Activated CD8-positive, alpha-beta T cell treated with anti-CD3 and anti-CD28 coated beads, Interleukin-2, amount 10 ng/mL, durations not matched to agents 7 days and 5 days (primary cell): Measurements from ENCODE around the gene TK1. TPM values are rescaled to one million over a fixed set of nuclear protein-coding genes. Genes with fewer than 3 reads are reported as not detected.
"Not testable (repeated sequence)": the region's sequence is repeated elsewhere in the genome, so short reads cannot be mapped to it uniquely, and the experiment has no call there.

Source experiments
- ATAC-seq: fragments of 150-1000 bp; cut with Tn5 transposase; one replicate; pipeline ENCODE4 v1.10.0; 2021; ENCODE audit warnings: moderate library complexity
- CTCF ChIA-PET: fragments of 350-600 bp; sonication (Branson Sonifier 250); formaldehyde crosslinking; loops from one replicate; lab custom pipeline; 2021; ENCODE audit warnings: antibody characterized with exemption; lab: Charles Lee
- POLR2A ChIA-PET: fragments of 350-600 bp; sonication (Branson Sonifier 250); formaldehyde crosslinking; loops from one replicate; lab custom pipeline; 2021; ENCODE audit warnings: antibody characterized with exemption; lab: Charles Lee
- DNase-seq: peaks from one replicate; pipeline ENCODE4 v3.0.0-alpha.2; 2020
- H3K27ac Mint-ChIP-seq: one replicate; pipeline ENCODE4 v1.8.0; 2021; ENCODE audit warnings: mild to moderate bottlenecking, mixed read lengths
- H3K27me3 Mint-ChIP-seq: one replicate; pipeline ENCODE4 v1.8.0; 2021; ENCODE audit warnings: low read depth, mixed read lengths
- H3K36me3 Mint-ChIP-seq: one replicate; pipeline ENCODE4 v1.8.0; 2021; ENCODE audit warnings: low read depth, mixed read lengths
- H3K4me1 Mint-ChIP-seq: one replicate; pipeline ENCODE4 v1.8.0; 2021; ENCODE audit warnings: low read depth, mixed read lengths
- H3K4me3 Mint-ChIP-seq: one replicate; pipeline ENCODE4 v1.8.0; 2021; ENCODE audit warnings: mild to moderate bottlenecking, mixed read lengths
- H3K9me3 Mint-ChIP-seq: one replicate; pipeline ENCODE4 v1.8.0; 2022; ENCODE audit warnings: mixed read lengths; ENCODE audit not compliant: insufficient read depth
- total RNA-seq, 2 experiments: library from RNA; stranded (reverse); gene quantifications; one replicate each; pipeline ENCODE4 v1.2.3, GENCODE V29; 2021

The TK1 gene
- total RNA-seq, 2 experiments from 2014 or later: 139 to 142 TPM

DNA sequence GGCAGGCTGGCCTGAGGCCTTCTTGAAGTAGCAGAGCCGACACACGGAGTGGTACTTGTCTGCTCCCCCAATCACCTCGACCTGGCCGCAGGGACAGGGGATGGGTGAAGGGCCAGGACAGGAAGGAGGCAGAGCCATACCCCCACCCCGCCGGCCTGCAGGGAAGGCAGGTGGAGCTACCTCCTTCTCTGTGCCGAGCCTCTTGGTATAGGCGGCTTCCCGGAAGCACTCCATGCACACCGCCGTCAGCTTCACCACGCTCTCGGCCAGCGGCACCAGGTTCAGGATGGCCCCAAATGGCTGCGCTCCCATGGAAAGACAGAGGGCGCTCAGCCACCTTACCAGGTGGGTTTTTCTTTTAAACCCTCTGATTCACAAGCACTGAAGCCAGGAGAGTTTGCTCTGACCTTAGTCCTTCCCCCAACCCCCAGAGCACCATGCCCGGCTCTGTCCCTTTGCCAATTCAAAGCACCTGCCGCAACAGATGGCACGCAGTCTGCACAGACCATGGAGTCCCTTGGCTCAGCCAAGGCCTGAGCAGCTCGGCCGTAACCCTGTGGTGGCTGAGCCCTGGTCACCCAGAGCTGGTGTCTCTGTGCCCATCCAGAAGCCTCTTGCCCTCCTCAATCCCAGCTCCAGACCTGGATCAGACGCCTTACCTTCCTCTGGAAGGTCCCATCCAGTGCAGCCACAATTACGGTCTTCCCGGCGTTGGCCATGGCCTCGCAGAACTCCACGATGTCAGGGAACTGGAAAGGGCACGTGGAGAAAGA is 11.8 kb downstream of the TK1 start:
- ChIA-PET POLR2A (interaction anchor here (1.2 to 2.3 kb wide), 2 partner anchors 12 to 33 kb away, joined by 5 to 6 read pairs; partner anchors contain the start of genes AFMID and TK1), CTCF (interaction anchor here (0.7 to 4.6 kb wide), 11 partner anchors 8 to 156 kb away, joined by 3 to 31 read pairs (median 4); partner anchors contain the start of genes AFMID, TK1, TMC6 and TMC8)
- Mint-ChIP-seq H3K27ac (no peak overlapping the region), H3K4me1 (peaks cover 69% of the 10 kb centered on the region), H3K4me3 (no peak overlapping the region), H3K9me3 (no peaks in the 10 kb centered on the region), H3K36me3 (peaks cover 48% of the 10 kb centered on the region), H3K27me3 (no peaks in the 10 kb centered on the region)
- DNase-seq: no peak
- no peak for ATAC-seq

DNA sequence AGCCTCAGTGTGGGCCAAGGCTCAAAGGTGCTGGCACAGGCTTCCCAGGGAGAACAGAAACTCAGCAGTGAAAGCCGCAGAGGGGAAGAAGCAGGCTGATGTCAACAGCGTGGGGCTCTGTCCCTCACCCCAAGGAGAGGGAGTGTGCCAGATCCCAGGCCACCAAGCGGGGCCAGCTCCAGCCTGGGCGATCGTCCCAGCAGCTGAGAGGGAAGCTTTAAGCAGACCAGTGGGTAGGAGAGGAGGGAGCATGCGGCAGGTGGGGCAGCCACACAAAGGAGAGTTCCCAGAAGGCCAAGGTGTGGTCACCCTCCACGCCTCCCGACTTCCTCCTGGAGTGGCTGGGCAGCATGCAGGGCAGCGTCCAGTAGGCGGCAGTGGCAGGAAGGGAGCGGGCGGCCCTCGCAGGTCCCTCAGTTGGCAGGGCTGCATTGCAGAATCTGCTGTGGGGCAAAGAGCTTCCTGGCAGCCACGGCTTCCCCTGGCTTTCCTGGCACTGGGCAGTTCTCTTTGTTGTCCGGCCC is 12.4 kb downstream of the TK1 start:
- Mint-ChIP-seq H3K36me3 (peaks cover 45% of the 10 kb centered on the region), H3K4me3 (no peak overlapping the region), H3K27ac (peak overlapping the region; percentile 82), H3K27me3 (no peaks in the 10 kb centered on the region), H3K4me1 (peaks cover 73% of the 10 kb centered on the region), H3K9me3 (no peaks in the 10 kb centered on the region)
- POLR2A ChIA-PET: interaction anchor here (2.3 kb wide), 1 partner anchor 33 kb away, joined by 6 read pairs; no protein-coding TSS in a partner anchor
- CTCF ChIA-PET: interaction anchor here (0.7 to 4.6 kb wide), 7 partner anchors 9 to 154 kb away, joined by 3 to 31 read pairs (median 7); partner anchors contain the start of genes AFMID, TK1, TMC6 and TMC8
- ATAC-seq (no peak), DNase-seq (no peak)

GRCh38 chr17:78173097-78173715 is 13.6 kb downstream of the TK1 start:
- Mint-ChIP-seq H3K4me1 (peaks cover 71% of the 10 kb centered on the region), H3K27me3 (no peaks in the 10 kb centered on the region), H3K36me3 (peaks cover 35% of the 10 kb centered on the region), H3K4me3 (no peak overlapping the region), H3K9me3 (no peaks in the 10 kb centered on the region), H3K27ac (peak overlapping the region; percentile 82)
- DNase-seq (peak; percentile 48), ATAC-seq (peak; percentile 21)
- POLR2A ChIA-PET: interaction anchor here (0.6 to 2.3 kb wide), 2 partner anchors 31 to 1420 kb away, joined by 3 to 6 read pairs; no protein-coding TSS in a partner anchor
- CTCF ChIA-PET: interaction anchor here (0.9 to 4.6 kb wide), 3 partner anchors 33 to 45 kb away, joined by 3 to 31 read pairs (median 3); partner anchors contain the start of genes TMC6 and TMC8

GRCh38 chr17:78172249-78173051 is 14.4 kb downstream of the TK1 start:
- H3K27ac Mint-ChIP-seq: peak overlapping the region; percentile 82

GRCh38 chr17:78171591-78172248 is 15.1 kb downstream of the TK1 start:
- DNase-seq, ATAC-seq, H3K9me3 Mint-ChIP-seq, H3K27me3 Mint-ChIP-seq, H3K4me3 Mint-ChIP-seq: not testable (repeated sequence)
- ChIA-PET CTCF (interaction anchor here (1.2 to 1.3 kb wide), 2 partner anchors 32 to 34 kb away, joined by 3 to 4 read pairs; no protein-coding TSS in a partner anchor), POLR2A (interaction anchor here (1.2 kb wide), 1 partner anchor 15 kb away, joined by 3 read pairs; the partner anchor contains the start of gene TK1)
- Mint-ChIP-seq H3K36me3 (peaks cover 29% of the 10 kb centered on the region), H3K4me1 (peaks cover 68% of the 10 kb centered on the region), H3K27ac (peak overlapping the region; percentile 82)

More at GRCh38 chr17:78172249-78173051, 14.4 kb downstream of the TK1 start:
- DNase-seq: no peak
- CTCF ChIA-PET: interaction anchor here (0.9 to 1.2 kb wide), 2 partner anchors 32 to 34 kb away, joined by 3 read pairs; no protein-coding TSS in a partner anchor
- ATAC-seq: no peak
- POLR2A ChIA-PET: interaction anchor here (1.2 kb wide), 1 partner anchor 14 kb away, joined by 3 read pairs; the partner anchor contains the start of gene TK1
- Mint-ChIP-seq H3K27me3 (no peaks in the 10 kb centered on the region), H3K9me3 (no peaks in the 10 kb centered on the region), H3K4me1 (peaks cover 74% of the 10 kb centered on the region), H3K4me3 (no peak overlapping the region), H3K36me3 (peaks cover 35% of the 10 kb centered on the region)

GRCh38 chr17:78170692-78171590 is 15.9 kb downstream of the TK1 start:
- DNase-seq: no peak
- Mint-ChIP-seq H3K36me3 (peaks cover 26% of the 10 kb centered on the region), H3K27ac (no peak overlapping the region), H3K4me3 (no peak overlapping the region), H3K27me3 (no peaks in the 10 kb centered on the region), H3K9me3 (no peaks in the 10 kb centered on the region), H3K4me1 (peaks cover 60% of the 10 kb centered on the region)
- ChIA-PET CTCF (interaction anchor here (1.3 kb wide), 1 partner anchor 33 kb away, joined by 4 read pairs; no protein-coding TSS in a partner anchor), POLR2A (interaction anchor here (1.2 kb wide), 1 partner anchor 16 kb away, joined by 3 read pairs; the partner anchor contains the start of gene TK1)
- no peak for ATAC-seq

GRCh38 chr17:78168903-78169793 is 17.7 kb downstream of the TK1 start:
- ATAC-seq (peak; percentile 43), DNase-seq (peak; percentile 41)
- Mint-ChIP-seq H3K36me3 (peaks cover 18% of the 10 kb centered on the region), H3K27me3 (no peaks in the 10 kb centered on the region), H3K27ac (peak overlapping the region; percentile 46), H3K9me3 (no peaks in the 10 kb centered on the region), H3K4me3 (peak overlapping the region; percentile 69), H3K4me1 (peaks cover 49% of the 10 kb centered on the region)
- POLR2A ChIA-PET: interaction anchor here (0.6 kb wide), 1 partner anchor 45 kb away, joined by 4 read pairs; no protein-coding TSS in a partner anchor
- CTCF ChIA-PET: interaction anchor here (1.2 kb wide), 1 partner anchor 150 kb away, joined by 3 read pairs; no protein-coding TSS in a partner anchor

DNA sequence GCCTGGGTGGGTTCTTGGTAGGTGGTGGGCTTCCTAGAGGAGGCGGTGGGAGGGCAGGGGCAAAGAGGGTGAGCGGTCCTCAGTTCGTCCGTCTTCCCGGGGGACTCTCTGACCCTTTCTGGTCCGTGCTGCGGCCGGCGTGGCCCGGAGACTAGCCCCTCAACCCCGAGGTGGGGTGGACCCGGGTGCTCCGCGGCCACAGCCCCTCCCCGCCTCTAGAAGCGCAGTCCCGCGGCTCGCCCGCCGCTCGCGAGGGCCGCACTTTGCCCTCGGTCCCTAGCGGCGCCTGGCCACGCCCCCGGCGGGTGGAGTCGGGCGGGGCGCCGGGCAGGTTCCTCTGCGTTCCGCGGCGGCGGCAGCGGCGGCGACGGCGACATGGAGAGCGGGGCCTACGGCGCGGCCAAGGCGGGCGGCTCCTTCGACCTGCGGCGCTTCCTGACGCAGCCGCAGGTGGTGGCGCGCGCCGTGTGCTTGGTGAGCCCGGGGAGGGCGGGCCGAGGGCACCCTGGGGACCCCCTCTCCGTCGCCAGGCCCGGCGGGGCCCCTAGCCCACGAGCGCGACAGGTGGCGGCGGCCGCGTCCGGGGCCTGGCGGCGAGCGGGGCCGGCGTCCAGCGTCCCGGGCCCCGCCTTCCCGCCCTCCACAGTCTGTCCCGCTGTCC is 18.5 kb downstream of the TK1 start, which contains the start of gene SYNGR2:
SYNGR2 (plus strand) TSS at position 340 of the 661 bp plus-strand sequence; CDS start at position 376, 36 bp downstream.
- no peaks in the 10 kb centered on the region for H3K27me3 Mint-ChIP-seq
- ChIA-PET POLR2A (interaction anchor here (0.6 kb wide), 1 partner anchor 44 kb away, joined by 4 read pairs; no protein-coding TSS in a partner anchor), CTCF (no interaction called here)

More for the DNA sequence above, 18.5 kb downstream of the TK1 start, which contains the start of gene SYNGR2:
- H3K27ac Mint-ChIP-seq: peak within 1 kb of the TSS; percentile 69
- peak within 1 kb of the TSS; percentile 69 for H3K4me3 Mint-ChIP-seq
- peaks cover 41% of the 10 kb centered on the region for H3K4me1 Mint-ChIP-seq
- peak; percentile 89 for DNase-seq
- peaks cover 11% of the 10 kb centered on the region for H3K36me3 Mint-ChIP-seq
- H3K9me3 Mint-ChIP-seq: no peaks in the 10 kb centered on the region
- ATAC-seq: peak; percentile 92
